Suprapubic skin (tissue), 4 donors: Measurements from ENCODE around the gene WDR27. TPM values are rescaled to one million over a fixed set of nuclear protein-coding genes. Genes with fewer than 3 reads are reported as not detected.

Experiments used
- DNase-seq, 2 donors: peaks; one replicate each; pipeline ENCODE4 v3.0.0-alpha.2; 2019; ENCODE audit warnings: low spot score in 2 of 2
- H3K27ac ChIP-seq: fragments of 200-600 bp; sonication (generic); one replicate; pipeline ENCODE4 v1.5.1; 2019
- H3K27me3 ChIP-seq: fragments of 200-600 bp; sonication (generic); one replicate; pipeline ENCODE4 v1.5.1; 2019
- H3K36me3 ChIP-seq: fragments of 200-600 bp; sonication (generic); one replicate; pipeline ENCODE4 v1.5.1; 2019
- H3K4me1 ChIP-seq: fragments of 200-600 bp; sonication (generic); one replicate; pipeline ENCODE4 v1.5.1; 2019
- H3K4me3 ChIP-seq: fragments of 200-600 bp; sonication (generic); one replicate; pipeline ENCODE4 v1.5.1; 2019; ENCODE audit warnings: mild to moderate bottlenecking
- H3K9me3 ChIP-seq: fragments of 200-600 bp; sonication (generic); one replicate; pipeline ENCODE4 v1.5.1; 2019
- EP300 ChIP-seq: sonication (generic); formaldehyde crosslinking; IDR thresholded peaks from one replicate; pipeline ENCODE4 v1.6.1; 2017; ENCODE audit warnings: antibody characterized with exemption
- POLR2A ChIP-seq, 2 donors: fragments of 450-650 bp; IDR thresholded peaks; one replicate each; pipeline ENCODE4 v1.6.1; 2017; ENCODE audit warnings: antibody characterized with exemption in 2 of 2, mild to moderate bottlenecking in 2 of 2, moderate library complexity in 2 of 2
- POLR2AphosphoS5 ChIP-seq, 3 donors: sonication (generic); formaldehyde crosslinking; IDR thresholded peaks; one replicate each; pipeline ENCODE4 v1.6.1; 2017; ENCODE audit warnings: antibody characterized with exemption in 3 of 3
- WGBS: methylation state at CpG from one replicate; pipeline ENCODE4 v1.1.5; 2018; 5-methylcytosine and 5-hydroxymethylcytosine counted together
- total RNA-seq, 4 donors: library from RNA; depleted of rRNA; stranded (reverse); fragments of >200 nt; gene quantifications; one replicate each; pipeline ENCODE4 v1.1.0, GENCODE V29; 2016
- TF ChIP-seq, protein P1 (sequence below), 2 donors: fragments of 200-600 bp in 1 of 2; fragments of 450-650 bp in 1 of 2; sonication (generic) in 1 of 2; IDR thresholded peaks; one replicate each; pipeline ENCODE4 v1.5.1; 2016 to 2019; ENCODE audit warnings: antibody characterized with exemption in 2 of 2, mild to moderate bottlenecking in 1 of 2, moderate library complexity in 1 of 2

Gene WDR27
- total RNA-seq, 4 donors from 2014 or later = 17.3 to 59.4 (median 26.6) TPM

DNA sequence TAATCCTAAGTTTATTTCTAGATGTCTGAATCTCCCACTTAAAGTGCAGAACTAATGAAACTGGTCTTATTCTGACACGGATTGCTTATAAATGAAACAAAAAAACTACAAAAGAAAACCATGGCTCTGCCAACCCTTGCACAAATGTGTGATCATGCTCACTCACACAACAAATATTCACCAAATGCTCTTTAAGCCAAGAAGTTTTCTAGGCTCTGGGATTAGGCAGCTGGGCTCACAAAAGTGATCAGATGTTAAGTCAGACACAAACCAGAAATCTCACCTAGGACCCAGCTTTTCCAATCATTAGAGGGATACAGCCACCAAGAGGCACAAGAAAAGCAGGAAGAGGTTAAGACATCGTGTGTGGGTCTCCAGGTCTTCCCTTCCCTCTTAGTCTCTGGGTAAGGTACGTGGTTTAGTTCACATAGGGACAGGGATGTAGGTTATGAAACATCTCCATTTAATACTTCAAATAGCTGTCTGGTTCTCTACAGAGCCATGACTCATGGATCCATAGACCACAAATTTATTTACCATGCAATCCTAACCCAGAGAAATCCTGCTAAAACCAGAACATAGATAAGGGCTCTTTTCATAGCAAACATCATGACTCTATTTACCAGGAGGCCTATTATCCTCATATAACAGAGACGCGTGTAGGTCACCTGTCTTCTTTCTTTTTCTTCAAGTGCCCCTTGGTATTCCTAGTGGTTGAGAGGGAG, 165.2 kb downstream of the WDR27 start:
- TF ChIP-seq EP300 (no peak), POLR2A (IDR thresholded peaks at IDR 0.05) (no peak), POLR2AphosphoS5 (IDR thresholded peaks at IDR 0.05) (no peak)
- TF ChIP-seq, protein P1, sequence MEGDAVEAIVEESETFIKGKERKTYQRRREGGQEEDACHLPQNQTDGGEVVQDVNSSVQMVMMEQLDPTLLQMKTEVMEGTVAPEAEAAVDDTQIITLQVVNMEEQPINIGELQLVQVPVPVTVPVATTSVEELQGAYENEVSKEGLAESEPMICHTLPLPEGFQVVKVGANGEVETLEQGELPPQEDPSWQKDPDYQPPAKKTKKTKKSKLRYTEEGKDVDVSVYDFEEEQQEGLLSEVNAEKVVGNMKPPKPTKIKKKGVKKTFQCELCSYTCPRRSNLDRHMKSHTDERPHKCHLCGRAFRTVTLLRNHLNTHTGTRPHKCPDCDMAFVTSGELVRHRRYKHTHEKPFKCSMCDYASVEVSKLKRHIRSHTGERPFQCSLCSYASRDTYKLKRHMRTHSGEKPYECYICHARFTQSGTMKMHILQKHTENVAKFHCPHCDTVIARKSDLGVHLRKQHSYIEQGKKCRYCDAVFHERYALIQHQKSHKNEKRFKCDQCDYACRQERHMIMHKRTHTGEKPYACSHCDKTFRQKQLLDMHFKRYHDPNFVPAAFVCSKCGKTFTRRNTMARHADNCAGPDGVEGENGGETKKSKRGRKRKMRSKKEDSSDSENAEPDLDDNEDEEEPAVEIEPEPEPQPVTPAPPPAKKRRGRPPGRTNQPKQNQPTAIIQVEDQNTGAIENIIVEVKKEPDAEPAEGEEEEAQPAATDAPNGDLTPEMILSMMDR (IDR thresholded peaks at IDR 0.05) = no peak
- WGBS = 73% methylated on average over 5 of the region's 5 CpGs

DNA sequence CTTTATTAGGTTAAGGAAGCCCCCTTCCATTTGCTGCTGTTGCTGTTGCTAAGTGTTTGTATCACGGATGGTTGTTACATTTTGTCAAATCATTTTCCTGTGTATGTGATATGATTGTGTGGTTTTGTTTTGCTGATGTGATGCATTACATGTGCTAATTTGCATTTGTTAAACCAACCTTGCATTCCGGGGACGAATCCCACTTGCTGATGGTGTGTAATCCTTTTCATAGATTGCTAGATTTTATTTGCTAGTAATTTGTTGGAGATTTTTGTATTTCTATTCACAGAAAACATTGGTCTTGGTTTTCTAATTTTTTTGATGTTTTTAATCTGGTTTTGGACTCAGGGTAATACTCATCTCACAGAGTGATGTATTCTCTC, 167.8 kb downstream of the WDR27 start:
- 92% methylated on average over 3 of the region's 3 CpGs for WGBS
- H3K36me3 ChIP-seq = no peaks in the 10 kb centered on the region
- no peak for DNase-seq

More for the DNA sequence above, 165.2 kb downstream of the WDR27 start:
- no peak for DNase-seq
- Histone ChIP-seq H3K4me1 (no peaks in the 10 kb centered on the region), H3K4me3 (no peak overlapping the region), H3K27me3 (no peaks in the 10 kb centered on the region), H3K9me3 (peaks cover 20% of the 10 kb centered on the region), H3K36me3 (no peaks in the 10 kb centered on the region), H3K27ac (no peak overlapping the region)

DNA sequence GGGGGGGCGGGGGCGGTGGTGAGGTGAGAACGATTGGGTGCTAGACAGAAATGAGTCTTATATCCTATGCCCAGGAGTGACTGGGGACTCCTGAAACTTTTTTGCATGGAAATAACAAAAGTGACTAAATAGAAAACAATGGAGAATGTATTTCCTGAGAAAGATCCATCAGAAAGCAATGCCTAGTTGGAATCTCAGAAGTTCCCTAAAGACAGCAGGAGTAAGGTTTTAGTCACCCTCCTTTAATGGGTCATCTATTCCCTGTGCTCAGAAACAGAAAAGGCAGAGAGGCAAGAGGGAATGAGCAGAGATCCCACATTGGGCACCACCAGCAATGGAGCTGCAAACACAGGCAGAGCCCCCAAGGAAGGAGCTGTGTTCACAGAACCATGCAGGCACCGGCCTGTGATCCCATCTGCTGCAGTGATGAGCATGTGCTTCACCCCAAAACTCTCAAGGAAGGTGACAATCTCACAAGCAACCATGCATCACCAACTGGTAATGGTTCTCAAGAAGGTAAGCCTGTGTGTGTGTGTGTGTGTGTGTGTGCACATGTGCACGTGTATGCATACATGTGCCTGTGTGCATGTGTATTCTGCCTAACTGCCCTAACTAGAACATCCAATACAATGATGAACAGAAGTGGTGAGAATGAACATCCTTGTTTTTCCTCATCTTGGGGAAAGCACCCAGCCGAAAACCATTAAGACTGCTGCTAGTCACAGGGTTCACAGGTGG, 168.4 kb downstream of the WDR27 start:
- DNase-seq = no peak
- 95% methylated on average over 6 of the region's 6 CpGs for WGBS
- Histone ChIP-seq H3K4me1 (peaks cover 7% of the 10 kb centered on the region), H3K27ac (no peak overlapping the region), H3K9me3 (peaks cover 20% of the 10 kb centered on the region), H3K4me3 (no peak overlapping the region), H3K36me3 (no peaks in the 10 kb centered on the region), H3K27me3 (no peaks in the 10 kb centered on the region)
- TF ChIP-seq, protein P1 (IDR thresholded peaks at IDR 0.05) = no peak
- TF ChIP-seq POLR2A (IDR thresholded peaks at IDR 0.05) (no peak), EP300 (no peak), POLR2AphosphoS5 (IDR thresholded peaks at IDR 0.05) (no peak)

More for the DNA sequence above, 167.8 kb downstream of the WDR27 start:
- H3K4me3 ChIP-seq = no peak overlapping the region
- TF ChIP-seq POLR2A (IDR thresholded peaks at IDR 0.05) = no peak
- TF ChIP-seq POLR2AphosphoS5 (IDR thresholded peaks at IDR 0.05) = no peak
- TF ChIP-seq, protein P1 (IDR thresholded peaks at IDR 0.05) = no peak
- TF ChIP-seq EP300 = no peak
- H3K27me3 ChIP-seq = no peaks in the 10 kb centered on the region
- H3K4me1 ChIP-seq = peaks cover 2% of the 10 kb centered on the region
- H3K9me3 ChIP-seq = peaks cover 20% of the 10 kb centered on the region
- no peak overlapping the region for H3K27ac ChIP-seq

DNA sequence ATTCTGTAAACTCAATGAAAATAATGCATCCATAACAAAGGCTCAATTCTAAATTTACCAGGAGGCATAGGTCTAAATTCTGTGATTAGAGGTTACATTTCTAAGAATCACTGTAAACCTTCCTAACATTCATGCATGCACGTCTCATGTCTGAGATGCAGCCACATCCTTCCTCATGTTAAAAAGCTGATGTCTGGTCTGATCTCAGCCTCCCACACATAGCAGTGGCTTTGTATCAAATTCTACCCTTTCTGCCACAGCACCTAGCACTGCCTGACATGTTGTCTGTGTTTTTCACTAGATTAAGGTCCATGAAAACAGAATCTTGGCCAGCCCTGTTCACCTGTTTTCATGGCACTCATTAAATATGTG, 171.1 kb downstream of the WDR27 start:
- 86% methylated on average over 1 of the region's 1 CpG for WGBS
- H3K27ac ChIP-seq = peak overlapping the region; percentile 50
- H3K36me3 ChIP-seq = no peaks in the 10 kb centered on the region

DNA sequence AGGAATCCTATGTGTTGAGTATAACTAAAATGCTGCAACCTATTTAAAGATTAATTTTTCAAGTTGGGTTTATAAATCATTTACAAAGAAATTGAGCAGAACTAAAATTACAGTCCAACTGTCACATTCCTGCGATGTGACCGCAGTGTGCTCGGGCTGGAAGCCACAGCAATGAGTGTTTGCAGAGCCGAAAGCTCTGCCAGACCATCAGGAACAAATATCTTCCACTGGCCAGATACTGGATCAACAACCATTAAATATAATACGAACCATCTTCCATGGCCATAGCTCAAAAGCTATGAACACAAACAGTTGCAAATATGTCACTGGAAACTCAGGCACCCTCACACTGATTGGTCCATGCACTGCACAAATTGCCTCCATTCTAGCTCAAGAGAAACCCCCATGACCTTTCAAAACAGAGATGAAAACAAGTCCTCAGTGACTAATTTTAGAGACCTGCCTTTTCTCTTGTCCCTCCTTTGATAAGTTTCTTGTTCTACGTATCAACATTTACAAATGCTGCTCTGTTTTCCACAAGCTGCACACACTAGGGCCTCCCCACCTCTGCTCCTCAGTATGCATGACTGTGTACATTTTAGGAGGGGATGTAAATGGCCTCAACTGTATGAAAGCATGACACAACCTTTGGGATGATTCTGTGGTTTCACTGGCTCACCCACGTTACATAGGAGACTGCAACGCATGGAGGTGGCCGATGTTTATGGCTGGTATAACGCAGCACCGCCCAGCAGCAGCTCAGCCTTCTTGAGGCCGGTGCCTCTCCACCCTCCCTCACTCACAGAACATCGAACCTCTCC, 171.7 kb downstream of the WDR27 start:
- peak in 1 of 2 donors; percentile 70 for DNase-seq
- H3K4me1 ChIP-seq = peaks cover 11% of the 10 kb centered on the region
- H3K9me3 ChIP-seq = peaks cover 8% of the 10 kb centered on the region
- no peaks in the 10 kb centered on the region for H3K36me3 ChIP-seq
- H3K4me3 ChIP-seq = no peak overlapping the region
- no peaks in the 10 kb centered on the region for H3K27me3 ChIP-seq
- 79% methylated on average over 13 of the region's 13 CpGs for WGBS
- TF ChIP-seq EP300 = no peak
- TF ChIP-seq, protein P1 (IDR thresholded peaks at IDR 0.05) = no peak
- TF ChIP-seq POLR2A (IDR thresholded peaks at IDR 0.05) = no peak
- peak in 2 of 3 donors; percentile 63 to 87 for TF ChIP-seq POLR2AphosphoS5 (IDR thresholded peaks at IDR 0.05)
- H3K27ac ChIP-seq = peak overlapping the region; percentile 58

More for the DNA sequence above, 171.1 kb downstream of the WDR27 start:
- no peak for TF ChIP-seq POLR2A (IDR thresholded peaks at IDR 0.05)
- Histone ChIP-seq H3K27me3 (no peaks in the 10 kb centered on the region), H3K9me3 (peaks cover 8% of the 10 kb centered on the region), H3K4me3 (no peak overlapping the region), H3K4me1 (peaks cover 11% of the 10 kb centered on the region)
- no peak for DNase-seq
